GM12801 (cell line): ENCODE results near the gene ACBD3.

Experiments used
- CTCF ChIP-seq: IDR thresholded peaks from one replicate; pipeline ENCODE4 v1.5.1; 2011; ENCODE audit warnings: control low read depth; ENCODE audit not compliant: insufficient read length; ENCODE audit errors: extremely low read depth

ACBD3 gene

DNA sequence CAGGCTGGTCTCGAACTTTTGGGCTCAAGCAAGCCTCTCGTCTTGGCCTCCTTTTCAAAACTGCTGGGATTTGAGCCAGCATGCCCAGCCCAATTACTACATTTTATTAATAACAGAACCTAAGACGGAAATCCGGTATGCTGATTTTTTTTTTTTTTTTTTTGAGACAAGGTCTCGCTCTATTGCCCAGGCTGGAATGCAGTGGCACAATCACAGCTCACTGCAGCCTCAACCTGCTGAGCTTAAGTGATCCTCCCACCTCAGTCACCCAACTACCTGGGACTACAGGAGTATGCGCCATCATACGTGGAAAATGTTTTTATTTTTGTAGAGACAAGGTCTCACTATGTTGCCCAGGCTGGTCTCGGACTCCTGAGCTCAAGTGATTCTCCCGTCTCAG is 20.2 kb downstream of the ACBD3 start:
- TF ChIP-seq CTCF, result no peak

DNA sequence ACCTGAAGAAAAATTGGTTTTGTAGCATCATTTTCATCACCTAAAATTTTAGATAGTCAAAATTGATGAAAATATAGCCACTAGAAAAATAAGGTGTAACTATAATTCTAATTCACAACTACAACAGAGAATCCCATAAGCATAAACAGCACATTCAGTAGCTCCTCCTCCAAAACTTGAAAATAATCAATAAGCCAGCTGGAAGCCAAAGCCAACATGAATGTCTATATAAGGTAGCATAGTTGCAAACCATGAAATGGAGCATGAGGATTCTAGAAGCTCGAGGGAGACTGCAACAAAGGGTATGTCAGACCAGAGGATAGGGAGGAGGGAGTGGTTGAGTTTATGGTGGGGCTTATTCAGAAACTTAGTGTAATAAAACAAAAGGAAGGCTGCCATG is 22.4 kb downstream of the ACBD3 start:
- no peak for TF ChIP-seq CTCF

DNA sequence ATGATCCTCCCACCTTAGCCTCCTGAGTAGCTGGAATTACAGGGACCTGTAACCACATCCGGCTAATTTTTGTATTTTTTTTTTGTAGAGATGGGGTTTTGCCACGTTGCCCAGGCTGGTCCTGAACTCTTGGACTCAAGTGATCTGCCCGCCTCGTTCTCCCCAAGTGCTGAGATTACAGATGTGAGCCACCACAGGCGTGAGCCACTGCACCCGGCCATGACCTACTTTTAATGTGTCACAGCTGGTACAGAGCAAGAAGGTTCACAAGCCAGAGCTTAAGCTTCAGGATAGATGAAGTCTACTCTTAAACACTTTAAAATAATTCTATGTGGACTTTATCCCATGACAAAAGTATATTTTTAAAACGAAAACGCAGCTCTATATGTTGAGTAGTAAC is 23.6 kb downstream of the ACBD3 start:
- TF ChIP-seq CTCF, result no peak

GRCh38 chr1:226158983-226159382 is 27.6 kb downstream of the ACBD3 start:
- no peak for TF ChIP-seq CTCF

- no peak for TF ChIP-seq CTCF
These were observed 28.1 kb downstream of the ACBD3 start for GRCh38 chr1:226158457-226158856.

- no peak for TF ChIP-seq CTCF
These were observed 28.7 kb downstream of the ACBD3 start for GRCh38 chr1:226157761-226158316.

DNA sequence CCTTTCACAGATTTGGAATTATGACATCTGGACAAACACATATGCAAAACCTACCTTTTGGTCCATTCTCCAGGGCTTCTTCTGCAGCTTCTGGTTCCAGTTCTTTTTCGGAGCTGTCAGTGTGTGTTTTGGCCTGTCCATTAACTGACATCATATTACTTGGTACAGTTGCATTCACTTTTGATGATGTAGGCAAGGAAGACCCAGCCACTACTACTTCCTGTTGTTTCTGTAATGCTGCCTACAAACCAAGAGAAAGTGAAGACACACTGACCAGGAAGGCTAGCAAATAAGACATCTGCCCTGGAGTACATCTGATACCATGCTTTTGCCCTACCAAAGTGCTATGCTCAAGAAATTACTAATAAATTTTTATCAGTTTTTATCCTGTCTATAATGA is 31.9 kb downstream of the ACBD3 start:
- TF ChIP-seq CTCF, result no peak

GRCh38 chr1:226149806-226150205 is 36.7 kb downstream of the ACBD3 start:
- TF ChIP-seq CTCF, result no peak
